Measurements from ENCODE around the gene CIZ1. TPM values are rescaled to one million over a fixed set of nuclear protein-coding genes. Genes with fewer than 3 reads are reported as not detected.

Gene CIZ1
- total RNA-seq, 1 experiment from 2014 or later, result 104 TPM

DNA sequence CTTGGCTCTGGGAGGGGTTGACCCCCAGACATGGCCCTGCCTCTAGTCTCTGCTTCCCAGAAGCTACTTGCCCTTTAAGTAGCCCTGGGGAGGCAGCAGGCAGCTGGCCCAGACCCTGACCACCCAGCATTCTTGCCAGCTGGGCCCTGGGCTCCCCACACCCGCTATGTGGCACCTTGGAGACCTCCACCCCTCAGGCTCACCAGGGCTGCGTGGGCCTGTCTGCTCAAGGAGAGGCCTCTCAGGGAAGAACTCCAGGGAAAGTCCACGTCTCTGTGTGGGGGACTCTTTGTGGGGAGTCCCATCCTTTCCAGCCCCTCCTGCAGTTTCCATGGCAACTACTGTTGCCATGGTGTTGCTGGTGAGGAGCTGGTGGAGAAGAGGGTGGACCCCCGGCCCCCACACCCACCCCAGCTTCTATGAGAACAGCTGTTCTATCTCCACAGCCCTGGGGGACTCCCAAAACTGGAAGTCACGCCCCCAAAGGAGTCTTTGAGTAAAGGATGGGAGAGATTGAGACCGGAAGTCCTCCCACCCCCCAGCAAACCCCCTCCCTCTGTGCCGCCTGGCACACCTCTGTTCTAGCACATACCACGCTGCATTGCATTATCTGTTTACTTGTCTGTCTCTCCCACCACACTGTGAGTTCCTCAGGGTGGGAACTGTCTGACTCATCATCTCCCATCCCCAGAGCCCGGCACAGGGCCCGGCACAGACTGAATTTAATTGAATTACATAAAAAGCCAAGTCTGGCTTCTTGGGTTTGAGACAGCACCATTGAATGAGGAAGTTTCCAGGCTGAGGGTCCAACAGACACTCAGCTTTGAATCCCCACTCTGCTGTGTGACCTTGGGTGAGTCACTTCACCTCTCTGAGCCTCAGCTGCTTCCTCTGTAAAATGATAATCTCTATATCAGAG is 24.4 kb upstream of the CIZ1 start:
- H2BK120ac ChIP-seq (ENCODE audit: low read depth, low read length, poor library complexity, severe bottlenecking), result no peak overlapping the region
- H3K18ac ChIP-seq (ENCODE audit: insufficient read length, low read depth, low read length), result no peak overlapping the region
- no peaks in the 10 kb centered on the region for H3K4me1 ChIP-seq (ENCODE audit: insufficient read depth, low read length)
- no peak overlapping the region for H3K4ac ChIP-seq (ENCODE audit: low read depth, low read length)
- no peak overlapping the region for H3K4me2 ChIP-seq (ENCODE audit: insufficient read depth, insufficient read length, low read length)
- H2BK12ac ChIP-seq (ENCODE audit: insufficient read length, low read depth, low read length), result no peak overlapping the region
- peaks cover 3% of the 10 kb centered on the region for H3K23me2 ChIP-seq (ENCODE audit: insufficient read length, low read depth, low read length, poor library complexity, severe bottlenecking)
- no peak overlapping the region for H2BK15ac ChIP-seq (ENCODE audit: low read depth, low read length)
- no peak overlapping the region for H4K91ac ChIP-seq (ENCODE audit: insufficient read length, low read depth, low read length)
- no peaks in the 10 kb centered on the region for H3K79me2 ChIP-seq (ENCODE audit: insufficient read depth, low read length)
- TF ChIP-seq, protein P1, sequence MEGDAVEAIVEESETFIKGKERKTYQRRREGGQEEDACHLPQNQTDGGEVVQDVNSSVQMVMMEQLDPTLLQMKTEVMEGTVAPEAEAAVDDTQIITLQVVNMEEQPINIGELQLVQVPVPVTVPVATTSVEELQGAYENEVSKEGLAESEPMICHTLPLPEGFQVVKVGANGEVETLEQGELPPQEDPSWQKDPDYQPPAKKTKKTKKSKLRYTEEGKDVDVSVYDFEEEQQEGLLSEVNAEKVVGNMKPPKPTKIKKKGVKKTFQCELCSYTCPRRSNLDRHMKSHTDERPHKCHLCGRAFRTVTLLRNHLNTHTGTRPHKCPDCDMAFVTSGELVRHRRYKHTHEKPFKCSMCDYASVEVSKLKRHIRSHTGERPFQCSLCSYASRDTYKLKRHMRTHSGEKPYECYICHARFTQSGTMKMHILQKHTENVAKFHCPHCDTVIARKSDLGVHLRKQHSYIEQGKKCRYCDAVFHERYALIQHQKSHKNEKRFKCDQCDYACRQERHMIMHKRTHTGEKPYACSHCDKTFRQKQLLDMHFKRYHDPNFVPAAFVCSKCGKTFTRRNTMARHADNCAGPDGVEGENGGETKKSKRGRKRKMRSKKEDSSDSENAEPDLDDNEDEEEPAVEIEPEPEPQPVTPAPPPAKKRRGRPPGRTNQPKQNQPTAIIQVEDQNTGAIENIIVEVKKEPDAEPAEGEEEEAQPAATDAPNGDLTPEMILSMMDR (conservative IDR thresholded peaks at IDR 0.05), result no peak
- Mint-ChIP-seq H3K9me3 (no peaks in the 10 kb centered on the region), H3K4me3 (no peak overlapping the region), H3K27ac (no peak overlapping the region; a peak in 1 of 7 replicates), H3K27me3 (ENCODE audit: low read depth) (no peaks in the 10 kb centered on the region; the same call in 1 of the 2 replicates), H3K36me3 (ENCODE audit: insufficient read depth in 1 of 3, low read depth in 3 of 3) (peaks cover 3 to 19% (median 16%) of the 10 kb centered on the region in 3 experiments; a peak in 6 of 7 replicates), H3K4me1 (peaks cover 14 to 15% of the 10 kb centered on the region in 2 experiments)
- H4K8ac ChIP-seq (replicated peaks; ENCODE audit: insufficient read length, low read depth, low read length), result no peak overlapping the region
- H3K27me3 ChIP-seq (ENCODE audit: insufficient read depth, low read length), result no peaks in the 10 kb centered on the region
- H3T11ph ChIP-seq (ENCODE audit: low read length), result no peak overlapping the region
- H4K5ac ChIP-seq (ENCODE audit: insufficient read length, low read depth, low read length), result no peak overlapping the region
- no peak overlapping the region for H3K56ac ChIP-seq (ENCODE audit: insufficient read length, low read depth, low read length)
- no peak overlapping the region for H3K14ac ChIP-seq (ENCODE audit: insufficient read depth, low read length)
- no peak overlapping the region for H3K9ac ChIP-seq (ENCODE audit: extremely low read depth, insufficient read length, low read length)
- DNase-seq, result no peak
- no peaks in the 10 kb centered on the region for H3K79me1 ChIP-seq (ENCODE audit: insufficient read depth, low read depth, low read length, poor library complexity, severe bottlenecking)
- no peak overlapping the region for H2BK20ac ChIP-seq (ENCODE audit: low read depth, low read length, poor library complexity, severe bottlenecking)
- no peak overlapping the region for H2AFZ ChIP-seq (ENCODE audit: low read length)
- H2AK5ac ChIP-seq (ENCODE audit: insufficient read length, low read length), result no peak overlapping the region
- no peak overlapping the region for H3K23ac ChIP-seq (ENCODE audit: insufficient read length, low read depth, low read length)
- no peaks in the 10 kb centered on the region for H3K9me3 ChIP-seq (ENCODE audit: control insufficient read depth, low read depth, low read length)
- no peak overlapping the region for H3K27ac ChIP-seq (ENCODE audit: insufficient read length, low read depth, low read length)
- H4K20me1 ChIP-seq (ENCODE audit: control insufficient read depth, insufficient read depth, insufficient read length), result peaks cover 4% of the 10 kb centered on the region
- no peak overlapping the region for H2BK5ac ChIP-seq (ENCODE audit: insufficient read length, low read length)
- WGBS (ENCODE audit: extremely low coverage, insufficient read length, low lambda C conversion rate), result no CpG with 5 or more reads among the region's 10 CpGs

Data from H9 (cell line).